ENCODE data around the gene RNF208.

Gene RNF208

DNA sequence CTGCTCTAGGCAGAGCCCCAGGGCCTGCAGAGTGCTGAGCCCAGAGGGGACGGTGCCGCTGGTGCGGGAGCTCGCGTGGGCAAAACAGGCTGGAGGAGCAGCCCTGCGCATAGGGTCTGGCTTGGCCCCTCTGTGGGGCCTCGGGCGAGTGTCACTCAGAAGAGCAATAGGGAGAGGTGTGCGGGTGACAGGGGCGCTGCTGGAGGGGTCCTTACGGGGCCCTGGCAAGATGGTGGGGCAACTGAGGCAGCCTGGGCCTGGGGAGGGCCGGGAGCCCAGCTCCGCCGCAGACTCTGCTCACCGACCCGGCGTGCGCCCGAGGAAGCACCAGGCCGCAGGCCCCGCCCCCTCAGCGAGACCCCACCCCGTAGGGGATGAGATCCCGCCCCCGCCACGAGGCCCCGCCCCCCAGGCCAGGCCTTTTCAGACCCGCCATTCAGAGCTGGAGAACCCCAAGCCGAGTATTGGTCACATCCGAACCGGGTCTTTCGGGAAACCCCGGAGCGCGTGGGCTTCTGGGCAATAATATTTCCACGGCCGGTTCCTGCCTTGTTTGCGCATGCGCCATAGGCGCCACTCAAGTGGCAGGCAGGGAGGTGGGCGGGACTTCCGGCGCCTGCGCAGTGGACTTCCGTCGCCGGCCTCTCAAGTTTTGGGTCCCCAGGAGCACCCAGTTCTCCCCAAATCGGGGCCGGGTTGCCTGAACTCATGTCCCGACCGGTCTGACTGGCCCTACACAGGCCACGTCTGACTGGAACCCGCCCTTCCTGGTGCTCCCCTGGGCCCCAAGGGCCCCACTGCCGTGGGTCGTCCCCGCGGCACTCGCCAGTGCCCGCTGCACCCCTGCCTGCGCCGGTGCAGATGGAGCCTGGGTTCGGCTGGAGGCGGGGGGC, 1.3 kb upstream of the RNF208 start:
- Histone ChIP-seq H3K4me3 (peak overlapping the region; percentile 84), H3K36me3 (replicated peaks) (no peaks in the 10 kb centered on the region; the same call in 1 of the 2 replicates), H3K9me3 (no peaks in the 10 kb centered on the region), H3K27me3 (ENCODE audit: low read depth) (no peaks in the 10 kb centered on the region), H3K4me1 (peaks cover 11% of the 10 kb centered on the region)
- in situ Hi-C loops (cut with MboI; ENCODE audit: low sequenced_read_pairs) = no loop called here
- peak; percentile 97 to 98 for DNase-seq (ENCODE audit: low spot score in 2 of 2)

DNA sequence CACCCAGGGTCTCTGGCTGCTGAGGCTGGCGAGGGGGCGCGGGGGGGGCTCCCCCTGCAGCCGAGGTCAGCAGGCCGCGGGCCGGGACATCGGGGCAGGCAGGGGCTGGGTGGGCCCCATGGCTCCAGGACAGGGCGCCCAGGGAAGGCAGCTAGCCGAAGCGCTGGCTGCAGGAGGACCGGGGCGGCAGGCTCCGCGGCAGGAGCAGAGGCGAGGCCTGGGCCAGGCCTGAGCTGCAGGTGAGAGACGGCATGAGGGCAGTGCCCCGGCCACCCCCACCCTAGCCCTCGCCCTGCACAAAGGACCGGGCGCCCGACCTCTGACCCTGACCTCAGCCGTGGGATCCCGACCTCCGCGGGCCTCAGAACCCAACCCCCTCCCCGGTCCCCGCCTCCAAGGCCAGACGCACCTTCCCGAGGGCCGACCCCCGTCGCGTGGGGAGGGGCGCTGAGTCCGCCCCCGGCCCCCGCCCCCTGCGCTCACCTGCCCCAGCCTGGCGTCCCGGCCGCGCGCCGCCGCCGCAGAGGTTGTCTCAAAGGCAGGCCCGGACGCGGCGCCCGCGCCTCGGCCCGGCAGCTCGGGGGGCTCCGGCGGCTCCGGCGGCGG, 431 bp downstream of the RNF208 start:
- no peaks in the 10 kb centered on the region for H3K27me3 ChIP-seq (ENCODE audit: low read depth)
- in situ Hi-C loops (cut with MboI; ENCODE audit: low sequenced_read_pairs) = no loop called here
- peaks cover 11% of the 10 kb centered on the region for H3K4me1 ChIP-seq
- peak in 1 of 2 experiments; percentile 62 for DNase-seq (ENCODE audit: low spot score in 2 of 2)
- H3K36me3 ChIP-seq (replicated peaks) = no peaks in the 10 kb centered on the region; the same call in none of the 2 replicates
- H3K4me3 ChIP-seq = peak overlapping the region; percentile 41
- no peaks in the 10 kb centered on the region for H3K9me3 ChIP-seq

DNA sequence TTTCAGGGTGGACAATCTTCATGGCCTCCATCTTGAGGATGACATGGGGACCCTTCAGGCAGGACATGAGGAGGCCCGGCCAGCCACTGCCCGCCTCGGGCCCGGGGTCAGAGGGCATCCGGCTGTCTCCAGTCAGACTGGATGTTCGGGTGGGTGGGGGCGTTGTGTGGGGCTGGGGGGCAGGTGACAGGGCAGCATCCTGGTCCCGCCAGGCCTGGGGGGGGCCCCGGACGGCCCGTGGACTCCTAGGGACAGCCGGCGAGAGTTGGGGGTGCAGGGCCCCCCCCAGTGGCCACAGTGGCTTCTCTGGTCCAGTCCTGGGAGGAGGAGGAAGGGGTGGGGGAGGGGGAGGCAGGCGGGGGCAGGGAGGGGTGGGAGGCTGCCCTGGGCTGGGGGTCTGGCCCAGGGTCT, 940 bp downstream of the RNF208 start:
- Histone ChIP-seq H3K4me1 (peaks cover 11% of the 10 kb centered on the region), H3K36me3 (replicated peaks) (no peaks in the 10 kb centered on the region; the same call in none of the 2 replicates), H3K4me3 (peak overlapping the region; percentile 41; the same call in 1 of the 2 replicates), H3K9me3 (no peaks in the 10 kb centered on the region), H3K27me3 (ENCODE audit: low read depth) (no peaks in the 10 kb centered on the region)
- DNase-seq (ENCODE audit: low spot score in 2 of 2) = no peak
- in situ Hi-C loops (cut with MboI; ENCODE audit: low sequenced_read_pairs) = no loop called here

DNA sequence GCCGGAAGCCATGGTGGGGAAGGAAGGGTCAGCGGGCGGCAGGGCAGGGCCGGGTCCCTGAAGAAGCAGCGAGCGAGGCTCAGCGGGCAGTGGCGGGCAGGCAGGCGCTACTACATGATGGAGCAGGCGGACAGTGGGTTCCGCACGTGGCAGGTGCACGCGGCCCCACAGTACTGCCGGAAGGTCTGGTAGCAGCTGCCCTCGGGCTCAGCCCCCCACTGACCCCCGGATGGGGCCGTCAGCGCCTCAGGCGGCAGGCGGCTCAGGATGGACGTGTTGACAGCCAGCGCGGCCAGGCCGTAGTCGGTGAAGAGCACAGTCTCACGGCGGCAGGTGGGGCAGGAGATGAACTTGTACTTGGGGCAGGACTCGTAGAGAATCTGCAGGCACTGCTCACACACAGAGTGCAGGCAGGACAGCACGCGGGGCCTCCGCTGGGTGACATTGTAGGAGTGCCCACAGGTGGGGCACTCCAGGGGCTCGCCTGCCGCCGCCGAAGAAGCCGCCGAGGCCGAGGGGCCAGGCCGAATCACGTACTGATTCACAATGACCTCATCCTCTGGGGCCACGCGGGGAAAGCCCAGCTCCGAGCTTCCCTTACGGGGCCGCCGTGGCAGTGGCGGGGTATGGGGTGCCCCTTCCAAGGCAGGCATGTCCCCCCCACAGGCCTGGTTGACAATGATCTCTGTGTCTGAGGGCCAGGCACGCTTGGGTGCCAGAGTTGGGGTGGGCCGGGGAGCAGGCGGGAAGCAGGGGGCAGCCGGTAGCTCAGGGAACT, 1.5 kb downstream of the RNF208 start:
- in situ Hi-C loops (cut with MboI; ENCODE audit: low sequenced_read_pairs) = no loop called here
- Histone ChIP-seq H3K9me3 (no peaks in the 10 kb centered on the region), H3K27me3 (ENCODE audit: low read depth) (no peaks in the 10 kb centered on the region), H3K4me1 (peaks cover 11% of the 10 kb centered on the region), H3K4me3 (no peak overlapping the region), H3K36me3 (replicated peaks) (peaks cover 6% of the 10 kb centered on the region)
- no peak for DNase-seq (ENCODE audit: low spot score in 2 of 2)

DNA sequence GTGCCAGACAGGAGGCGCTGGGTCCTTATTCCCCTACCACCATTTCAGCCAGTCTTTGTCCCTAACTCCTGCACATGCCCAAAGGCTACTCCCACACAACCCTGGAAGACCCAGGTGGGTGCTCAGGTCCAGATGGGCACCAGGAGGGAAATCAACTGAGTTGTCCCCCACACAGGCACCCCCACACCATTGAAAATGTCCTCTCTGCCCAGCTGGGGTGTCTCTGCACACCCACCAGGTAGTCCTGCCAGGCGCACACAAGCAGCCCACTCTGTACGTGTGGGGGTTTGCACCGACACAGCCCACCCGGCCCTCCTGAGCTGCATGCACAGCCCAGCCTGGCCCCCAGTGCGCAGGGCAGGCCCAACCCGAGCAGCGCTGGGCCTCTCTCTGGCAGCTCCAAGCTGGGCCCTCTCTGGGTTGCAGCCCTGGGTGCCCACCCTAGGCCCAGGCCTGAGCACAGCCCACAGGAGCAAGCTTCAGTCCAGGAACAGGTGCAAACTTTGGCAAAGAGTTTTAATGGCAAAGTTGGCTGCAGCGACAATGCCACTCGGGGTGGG, 2.2 kb downstream of the RNF208 start:
- in situ Hi-C loops (cut with MboI; ENCODE audit: low sequenced_read_pairs) = no loop called here
- no peak overlapping the region for H3K4me3 ChIP-seq
- H3K27me3 ChIP-seq (ENCODE audit: low read depth) = no peaks in the 10 kb centered on the region
- peaks cover 11% of the 10 kb centered on the region for H3K4me1 ChIP-seq
- H3K9me3 ChIP-seq = no peaks in the 10 kb centered on the region
- DNase-seq (ENCODE audit: low spot score in 2 of 2) = no peak
- H3K36me3 ChIP-seq (replicated peaks) = peaks cover 11% of the 10 kb centered on the region

DNA sequence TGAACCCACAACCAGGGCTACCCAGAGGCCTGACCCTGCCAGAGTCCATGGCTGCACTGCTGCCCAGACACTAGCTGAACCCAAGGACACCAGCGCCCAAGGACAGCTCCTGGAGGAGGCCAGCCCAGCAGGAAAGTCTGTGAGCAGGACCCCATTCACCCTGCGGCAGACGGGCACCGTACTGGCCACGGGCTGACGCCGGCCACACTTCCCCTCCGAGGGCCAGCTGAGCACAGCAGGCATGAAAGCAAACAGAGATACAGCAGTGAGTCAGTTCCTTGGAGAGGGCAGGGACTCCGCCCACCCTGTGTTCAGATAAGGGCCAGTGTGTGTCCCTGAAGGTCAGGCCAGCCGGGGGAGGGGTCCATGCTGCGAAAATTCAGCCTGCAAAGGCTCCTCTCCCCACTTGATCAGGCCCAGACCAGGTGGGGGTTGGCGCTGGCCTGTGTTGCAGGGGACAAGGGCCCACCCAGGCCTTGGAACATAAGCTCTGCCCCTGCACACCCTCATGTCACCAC, 3.2 kb downstream of the RNF208 start:
- Histone ChIP-seq H3K36me3 (replicated peaks) (peaks cover 18% of the 10 kb centered on the region), H3K27me3 (ENCODE audit: low read depth) (no peaks in the 10 kb centered on the region), H3K4me1 (peaks cover 7% of the 10 kb centered on the region), H3K4me3 (no peak overlapping the region), H3K9me3 (no peaks in the 10 kb centered on the region)
- in situ Hi-C loops (cut with MboI; ENCODE audit: low sequenced_read_pairs) = no loop called here
- no peak for DNase-seq (ENCODE audit: low spot score in 2 of 2)

DNA sequence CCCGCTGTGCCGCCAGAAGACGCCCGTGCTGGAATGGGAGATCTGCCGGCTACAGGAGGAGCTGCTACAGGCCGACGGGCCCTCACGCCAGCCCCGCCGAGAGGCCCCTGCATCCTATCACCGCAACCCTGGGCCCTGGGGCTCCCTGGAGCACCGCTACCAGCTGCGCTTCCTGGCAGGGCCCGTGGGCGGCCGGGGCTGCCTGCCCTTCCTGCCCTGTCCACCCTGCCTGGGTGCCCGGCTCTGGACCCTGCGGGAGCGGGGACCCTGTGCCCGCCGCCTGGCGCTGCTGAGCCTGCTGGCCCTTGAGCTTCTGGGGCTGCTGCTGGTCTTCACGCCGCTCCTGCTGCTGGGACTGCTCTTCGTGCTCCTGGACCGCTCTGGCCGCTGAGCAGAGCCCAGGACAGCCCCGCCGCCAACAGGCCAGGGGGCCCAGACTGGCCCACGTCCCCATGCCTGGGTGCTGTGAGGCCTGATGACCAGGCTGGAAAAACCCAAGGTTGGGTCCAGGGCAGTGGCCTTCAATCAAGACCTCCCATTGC, 3.8 kb downstream of the RNF208 start:
- DNase-seq (ENCODE audit: low spot score in 2 of 2) = no peak
- in situ Hi-C loops (cut with MboI; ENCODE audit: low sequenced_read_pairs) = no loop called here
- Histone ChIP-seq H3K36me3 (replicated peaks) (peaks cover 21% of the 10 kb centered on the region), H3K9me3 (no peaks in the 10 kb centered on the region), H3K4me3 (no peak overlapping the region), H3K27me3 (ENCODE audit: low read depth) (no peaks in the 10 kb centered on the region), H3K4me1 (peaks cover 6% of the 10 kb centered on the region)

DNA sequence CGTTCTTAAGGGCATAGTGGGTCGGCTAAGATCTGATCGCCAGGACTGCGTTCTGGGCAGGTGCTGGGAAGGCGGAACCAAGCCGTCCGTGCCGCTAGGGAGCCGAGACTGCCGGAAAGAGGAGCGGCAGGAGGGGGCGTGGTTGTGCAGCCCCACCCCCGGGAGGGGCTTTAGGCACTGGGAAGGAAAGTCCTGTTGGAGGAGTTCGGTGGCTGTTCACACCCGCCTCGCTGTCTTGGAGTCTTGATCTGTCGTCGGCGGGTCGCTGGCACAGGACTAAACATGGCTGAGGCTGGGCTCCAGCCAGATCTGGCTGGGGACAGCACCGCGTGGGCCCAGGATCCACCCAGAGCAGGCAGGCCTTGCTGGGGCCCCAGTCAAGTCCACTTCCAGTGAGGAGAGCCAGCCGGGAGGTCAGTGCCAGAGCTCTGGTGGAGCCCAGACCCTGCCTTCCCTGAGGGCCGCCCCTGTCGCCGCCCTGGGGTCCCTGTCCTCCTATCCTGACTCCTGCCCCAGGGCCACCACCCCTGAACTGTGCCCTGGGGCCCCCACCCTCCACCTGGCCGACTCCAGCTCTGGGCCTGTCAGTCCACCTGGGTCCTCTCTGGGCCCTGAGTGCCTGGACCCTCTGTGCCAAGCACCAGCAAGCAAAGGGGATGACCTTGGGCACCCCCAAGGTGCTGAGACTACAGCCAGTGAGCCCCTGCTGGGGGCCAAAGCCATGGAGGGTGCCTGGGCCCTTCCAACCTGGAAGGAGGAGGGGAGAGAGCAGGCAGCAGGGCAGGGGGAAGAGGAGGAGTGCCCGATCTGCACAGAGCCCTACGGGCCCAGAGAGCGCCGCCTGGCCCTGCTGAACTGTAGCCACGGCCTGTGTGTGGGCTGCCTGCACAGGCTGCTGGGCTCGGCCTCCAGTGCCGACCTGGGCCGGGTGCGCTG, 4.5 kb downstream of the RNF208 start:
- Histone ChIP-seq H3K36me3 (replicated peaks) (peaks cover 21% of the 10 kb centered on the region), H3K27me3 (ENCODE audit: low read depth) (no peaks in the 10 kb centered on the region), H3K4me1 (peaks cover under 1% of the 10 kb centered on the region), H3K4me3 (no peak overlapping the region), H3K9me3 (no peaks in the 10 kb centered on the region)
- DNase-seq (ENCODE audit: low spot score in 2 of 2) = peak; percentile 35 to 81
- in situ Hi-C loops (cut with MboI; ENCODE audit: low sequenced_read_pairs) = no loop called here

DNA sequence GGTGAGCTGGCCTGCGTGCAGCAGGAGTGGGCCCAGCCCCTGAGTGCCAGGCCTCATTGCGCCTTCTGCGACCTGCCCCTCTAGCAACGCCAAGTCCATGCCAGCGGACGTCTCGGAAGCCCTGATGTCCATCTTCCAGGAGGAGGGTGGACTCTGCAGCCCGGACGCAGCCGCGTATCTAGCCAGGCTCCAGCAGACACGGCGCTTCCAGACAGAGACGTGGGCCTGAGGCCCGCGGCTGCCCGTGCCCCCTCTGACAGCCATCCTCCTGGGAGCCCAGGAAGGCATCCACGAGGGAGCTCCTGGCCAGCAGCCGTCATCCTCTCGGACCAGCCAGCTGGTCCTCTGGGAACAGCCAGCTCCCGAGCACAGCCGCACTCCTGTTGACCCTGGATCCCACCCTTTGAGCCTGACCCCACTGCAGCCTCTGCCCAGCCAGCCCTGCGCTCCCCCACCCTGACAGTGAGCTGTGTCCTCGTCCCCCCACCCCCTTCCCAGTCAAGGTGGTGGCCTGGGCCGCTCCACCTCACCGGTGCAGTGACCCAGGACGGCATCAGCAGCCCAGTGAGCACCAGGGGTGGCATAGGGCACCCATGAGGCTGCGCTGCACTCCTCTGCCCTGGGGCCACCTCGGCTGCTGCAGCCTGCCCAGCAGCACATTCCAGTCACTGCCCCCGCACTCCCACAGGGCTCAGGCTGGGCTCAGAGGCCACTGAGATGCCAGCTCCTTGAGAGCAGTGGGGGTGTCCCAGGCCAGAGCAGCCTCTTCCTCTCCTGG, 5.7 kb downstream of the RNF208 start:
- Histone ChIP-seq H3K4me3 (no peak overlapping the region), H3K36me3 (replicated peaks) (peaks cover 21% of the 10 kb centered on the region), H3K27me3 (ENCODE audit: low read depth) (no peaks in the 10 kb centered on the region), H3K9me3 (no peaks in the 10 kb centered on the region), H3K4me1 (no peaks in the 10 kb centered on the region)
- no peak for DNase-seq (ENCODE audit: low spot score in 2 of 2)
- in situ Hi-C loops (cut with MboI; ENCODE audit: low sequenced_read_pairs) = no loop called here

DNA sequence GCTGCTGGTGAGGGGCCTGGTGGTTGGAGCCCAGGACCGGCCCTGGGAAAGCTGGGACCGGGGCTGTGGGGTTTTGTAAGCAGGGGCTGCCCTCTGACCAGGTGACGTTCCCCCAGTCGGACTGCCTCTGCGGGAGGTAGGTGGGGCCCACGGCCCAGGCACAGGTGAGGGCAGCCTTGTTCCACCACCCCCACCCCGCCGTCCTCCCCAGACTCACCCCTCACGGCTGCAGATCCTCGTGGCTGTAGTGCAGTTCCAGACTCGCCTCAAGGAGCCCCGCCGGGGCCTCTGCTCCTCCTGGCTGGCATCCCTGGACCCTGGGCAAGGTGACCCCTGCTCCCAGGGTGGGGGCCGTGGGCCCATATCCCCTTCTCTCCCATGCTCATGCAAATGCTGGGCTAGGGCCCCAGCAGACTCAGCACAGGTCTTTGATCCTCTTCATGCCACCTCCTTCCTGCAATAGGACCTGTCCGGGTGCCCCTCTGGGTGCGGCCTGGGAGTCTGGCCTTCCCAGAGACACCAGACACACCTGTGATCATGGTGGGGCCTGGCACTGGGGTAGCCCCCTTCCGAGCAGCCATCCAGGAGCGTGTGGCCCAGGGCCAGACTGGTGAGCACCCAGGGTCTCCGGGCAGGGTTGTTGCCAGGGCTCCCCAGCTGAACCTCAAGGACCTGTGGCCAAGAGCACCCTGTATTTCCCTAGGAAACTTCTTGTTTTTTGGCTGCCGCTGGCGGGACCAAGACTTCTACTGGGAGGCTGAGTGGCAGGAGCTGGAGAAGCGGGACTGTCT, 6.6 kb downstream of the RNF208 start:
- no peak overlapping the region for H3K4me3 ChIP-seq
- in situ Hi-C loops (cut with MboI; ENCODE audit: low sequenced_read_pairs) = no loop called here
- no peaks in the 10 kb centered on the region for H3K27me3 ChIP-seq (ENCODE audit: low read depth)
- no peaks in the 10 kb centered on the region for H3K4me1 ChIP-seq
- peaks cover 21% of the 10 kb centered on the region for H3K36me3 ChIP-seq (replicated peaks)
- no peaks in the 10 kb centered on the region for H3K9me3 ChIP-seq
- DNase-seq (ENCODE audit: low spot score in 2 of 2) = no peak

DNA sequence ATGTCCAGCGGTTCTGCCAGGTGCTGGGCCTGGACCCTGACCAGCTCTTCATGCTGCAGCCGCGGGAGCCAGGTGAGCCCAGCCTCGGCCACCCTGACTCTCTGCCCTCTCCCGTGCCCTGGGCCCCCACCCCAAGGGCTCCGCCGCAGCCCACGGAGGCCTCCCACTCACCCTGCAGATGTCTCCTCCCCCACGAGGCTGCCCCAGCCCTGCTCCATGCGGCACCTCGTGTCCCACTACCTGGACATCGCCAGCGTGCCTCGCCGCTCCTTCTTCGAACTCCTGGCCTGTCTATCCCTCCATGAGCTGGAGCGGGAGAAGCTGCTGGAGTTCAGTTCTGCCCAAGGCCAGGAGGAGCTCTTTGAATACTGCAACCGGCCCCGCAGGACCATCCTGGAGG, 7.4 kb downstream of the RNF208 start:
- H3K27me3 ChIP-seq (ENCODE audit: low read depth) = no peaks in the 10 kb centered on the region
- in situ Hi-C loops (cut with MboI; ENCODE audit: low sequenced_read_pairs) = no loop called here
- peaks cover 24% of the 10 kb centered on the region for H3K36me3 ChIP-seq (replicated peaks)
- no peak for DNase-seq (ENCODE audit: low spot score in 2 of 2)
- H3K9me3 ChIP-seq = no peaks in the 10 kb centered on the region
- no peaks in the 10 kb centered on the region for H3K4me1 ChIP-seq
- no peak overlapping the region for H3K4me3 ChIP-seq
